Hematopoietic multipotent progenitor cell treated with erythropoietin and hydrocortisone succinate and interleukin-3 and kit ligand, for 6 days (in vitro differentiated cells): Measurements from ENCODE around the gene NPAS1.
"Not testable (repeated sequence)": the region's sequence is repeated elsewhere in the genome, so short reads cannot be mapped to it uniquely, and the experiment has no call there.

Source experiments
- DNase-seq: peaks from one replicate; pipeline ENCODE4 v3.0.0-alpha.2; 2015

NPAS1 gene

DNA sequence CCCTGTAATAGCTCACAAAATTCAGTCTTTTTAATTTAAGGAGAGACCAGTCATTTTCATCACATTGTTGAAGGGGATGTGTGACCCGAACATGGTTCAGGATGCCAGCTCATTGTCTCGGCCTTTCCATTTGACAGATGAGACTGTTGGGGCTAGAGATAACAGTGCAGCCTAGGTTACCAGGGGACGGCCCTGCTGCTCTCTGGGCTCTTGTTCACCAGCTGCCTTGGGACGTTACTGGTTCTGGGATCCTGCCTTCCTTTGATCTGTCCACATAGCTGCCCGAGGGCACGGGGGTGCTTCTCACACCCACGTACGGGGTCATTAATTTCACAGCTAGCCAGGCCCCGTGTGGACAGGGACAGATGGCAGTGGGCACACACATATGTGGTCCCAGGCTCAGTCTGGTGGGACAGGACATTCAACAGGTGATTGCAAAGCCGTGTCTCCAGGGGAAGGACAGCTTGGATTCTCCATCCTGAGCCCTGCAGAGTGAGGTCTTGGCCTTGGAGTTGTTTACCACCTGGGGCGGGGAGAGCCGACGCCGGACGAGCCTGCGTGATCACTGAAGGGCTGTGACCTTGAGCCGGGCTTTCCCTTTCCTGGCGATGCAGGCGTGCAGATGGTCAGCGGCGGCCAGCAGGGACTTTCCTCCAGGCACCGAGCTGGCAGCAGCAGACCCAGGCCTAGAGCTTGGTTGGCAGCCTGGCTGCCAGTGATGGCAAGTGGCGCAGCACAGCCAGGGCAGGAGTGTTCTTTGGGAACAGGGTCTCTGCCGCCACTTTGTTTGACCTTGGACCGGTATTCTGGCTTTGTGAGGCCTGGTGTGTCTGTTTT, 26.7 kb upstream of the NPAS1 start:
- no peak for DNase-seq

GRCh38 chr19:46993622-46994021, 26.0 kb upstream of the NPAS1 start:
- no peak for DNase-seq

- no peak for DNase-seq
Measured at GRCh38 chr19:46994141-46994686, 25.4 kb upstream of the NPAS1 start.

DNA sequence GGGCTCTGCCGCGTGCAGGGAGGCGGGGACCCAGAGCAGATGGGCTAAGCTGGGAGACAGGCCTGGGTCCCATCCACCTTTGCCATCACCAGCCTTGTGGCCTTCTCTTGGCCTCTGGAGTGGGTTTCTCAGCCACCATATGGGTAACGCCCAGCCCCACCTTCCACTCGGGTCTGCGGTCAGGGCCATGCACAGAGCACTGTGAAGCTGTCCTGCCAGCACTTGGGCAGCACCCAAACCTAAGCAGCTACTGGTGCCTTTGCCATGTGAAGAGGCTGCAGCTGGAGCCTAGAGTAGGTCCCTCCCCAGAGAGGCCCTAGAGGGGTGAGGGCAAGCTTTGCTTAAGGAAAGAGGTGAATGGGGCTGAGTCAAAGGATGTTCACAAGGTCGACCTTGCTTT, 24.1 kb upstream of the NPAS1 start:
- no peak for DNase-seq

DNA sequence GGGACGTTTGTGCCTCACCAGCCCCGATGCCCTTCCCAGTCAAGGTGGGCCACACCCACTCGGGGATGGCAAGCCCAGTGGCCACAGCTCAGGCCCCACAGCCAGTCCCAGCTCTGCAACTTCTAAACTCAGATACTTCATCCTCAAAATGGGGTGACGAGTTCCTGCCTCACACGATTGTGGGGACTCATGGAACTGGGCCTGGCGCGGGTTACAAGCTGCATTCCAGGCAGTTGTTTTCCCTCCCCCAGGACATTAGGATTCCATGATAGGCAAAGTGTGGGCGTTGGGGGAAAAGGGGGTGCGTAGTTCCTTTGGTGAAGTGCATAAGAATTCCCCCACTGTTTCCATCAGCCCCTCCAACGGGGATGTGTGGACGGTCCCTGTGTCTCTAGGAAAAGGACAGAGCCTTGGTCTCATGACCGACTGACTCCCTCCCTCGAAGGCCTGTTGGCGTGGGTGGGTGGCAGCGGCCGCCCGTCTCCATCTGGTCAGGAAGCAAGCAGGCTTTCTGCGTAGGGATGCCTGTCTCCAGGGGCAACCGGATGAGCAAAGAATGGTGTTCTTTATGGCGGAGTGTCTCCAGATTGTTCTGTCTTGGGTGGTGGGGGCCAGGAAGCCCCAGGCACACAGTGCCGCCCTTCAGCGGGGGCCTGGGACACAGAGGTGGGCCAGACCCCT, 21.1 kb upstream of the NPAS1 start:
- no peak for DNase-seq

DNA sequence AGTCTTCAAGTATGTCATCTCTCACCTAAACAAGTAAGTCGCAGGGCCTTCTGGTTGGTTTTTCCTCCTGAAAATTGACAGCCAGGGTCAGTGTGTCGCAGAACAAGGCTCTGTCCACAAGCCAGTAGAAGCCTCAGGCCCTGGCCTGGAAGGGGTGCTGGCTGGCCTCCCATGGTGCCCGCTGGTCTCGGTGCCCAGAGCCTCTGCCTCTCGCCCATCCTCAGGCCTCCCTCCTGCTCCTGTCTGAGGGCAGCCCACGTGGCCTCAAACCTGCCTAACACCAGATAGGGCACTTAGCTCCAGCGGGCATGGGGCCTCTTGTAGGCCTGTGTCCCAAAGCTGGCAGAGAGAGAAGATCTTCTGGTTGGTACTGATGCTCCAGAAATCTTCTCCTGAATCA, 20.3 kb upstream of the NPAS1 start:
- no peak for DNase-seq

DNA sequence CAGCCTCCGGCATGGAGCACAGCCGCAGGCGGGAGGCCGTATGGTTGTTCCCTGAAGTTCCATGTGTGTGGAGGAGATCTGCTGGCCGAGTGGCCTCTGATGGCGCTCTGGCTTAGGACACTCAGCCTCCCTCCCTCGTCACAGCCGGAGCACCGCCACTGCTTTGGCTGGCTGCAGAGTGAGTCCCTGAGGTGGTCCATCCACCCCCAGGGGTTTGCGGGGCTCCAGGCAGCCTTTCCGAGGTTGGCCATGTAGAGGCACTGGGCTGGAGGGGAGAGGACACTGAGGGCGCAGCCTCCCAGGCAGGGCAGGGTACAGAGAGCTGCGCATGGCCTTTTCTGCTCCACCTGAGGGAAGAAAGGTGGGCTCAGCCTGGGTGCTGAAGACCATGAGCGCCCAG, 19.8 kb upstream of the NPAS1 start:
- no peak for DNase-seq

GRCh38 chr19:47000373-47000772, 19.3 kb upstream of the NPAS1 start:
- no peak for DNase-seq

GRCh38 chr19:47001584-47001983, 18.1 kb upstream of the NPAS1 start:
- no peak for DNase-seq

DNA sequence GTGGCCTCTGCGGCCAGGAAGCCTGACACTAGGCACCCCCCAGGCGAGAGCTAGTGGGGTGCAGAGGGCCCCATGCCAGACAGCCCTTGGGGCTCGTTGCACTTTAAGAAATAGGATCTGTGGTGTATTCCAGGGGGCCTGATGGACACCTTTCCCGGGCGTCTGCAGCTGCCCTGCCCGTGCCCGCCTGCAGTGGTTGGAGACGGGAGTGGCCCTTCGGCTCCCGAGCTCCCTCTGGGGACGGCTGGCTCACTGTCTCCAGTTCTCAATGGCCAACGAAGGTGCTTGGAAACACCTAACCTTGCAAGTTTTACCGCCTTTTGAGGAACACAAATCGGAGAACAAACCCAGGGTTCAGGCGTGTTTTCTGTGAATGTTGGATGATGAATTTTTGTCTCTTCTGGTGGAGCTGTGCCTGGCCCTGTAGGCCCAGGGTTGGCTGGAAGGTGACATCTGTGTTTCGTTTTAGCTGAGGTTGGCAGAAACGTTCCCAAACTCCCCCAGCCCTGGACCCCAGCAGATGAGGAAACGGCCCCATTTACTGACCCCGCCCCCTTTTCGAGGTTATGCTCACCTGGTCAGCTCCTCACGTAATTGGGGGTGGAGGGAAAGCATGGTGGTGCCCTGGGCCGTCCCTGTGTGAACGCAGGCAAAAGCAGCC, 17.4 kb upstream of the NPAS1 start:
- DNase-seq = no peak

- no peak for DNase-seq
Measured at GRCh38 chr19:47002853-47003610, 16.6 kb upstream of the NPAS1 start.

DNA sequence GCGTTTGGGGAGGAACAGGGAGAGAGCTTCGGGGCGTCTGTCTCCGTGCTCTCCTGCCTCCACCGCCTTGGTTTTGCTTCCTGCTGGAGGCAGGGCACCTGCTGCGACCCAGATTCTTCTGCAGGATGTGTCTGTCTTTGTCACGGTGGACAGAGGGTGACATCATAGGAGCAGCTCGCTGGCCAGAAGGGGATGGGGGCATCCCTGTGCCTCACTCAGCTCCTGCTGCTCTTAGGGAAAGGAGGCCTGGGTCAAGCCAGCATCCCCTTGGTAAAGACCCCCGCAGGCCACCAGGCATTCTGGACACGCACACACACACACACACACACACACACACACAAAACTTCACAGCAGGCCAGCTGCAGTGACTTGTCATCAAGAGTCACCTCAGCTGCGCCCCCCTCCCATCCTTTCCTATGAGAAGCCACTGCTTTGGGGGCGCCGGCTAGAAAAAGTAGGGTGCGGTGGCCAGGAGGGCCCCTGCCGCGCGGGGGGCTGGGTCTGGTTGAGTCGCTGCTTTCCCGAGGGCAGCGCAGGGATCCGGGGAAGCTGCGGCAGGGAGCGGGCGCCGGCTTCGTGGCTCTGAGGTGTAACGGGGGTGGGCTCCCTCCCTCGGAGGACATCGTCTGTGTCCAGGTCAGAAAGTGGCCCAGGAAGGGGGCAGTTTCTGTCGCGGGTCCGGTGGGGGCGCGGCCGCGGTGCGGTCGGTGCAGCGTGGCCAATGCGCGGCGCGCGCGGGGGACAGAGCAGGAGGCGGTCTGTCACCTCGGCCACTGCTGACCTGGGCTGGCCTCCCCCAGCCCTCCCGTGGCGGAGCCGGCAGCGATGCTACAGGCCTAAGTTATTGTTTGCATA, 15.8 kb upstream of the NPAS1 start:
- DNase-seq = no peak

DNA sequence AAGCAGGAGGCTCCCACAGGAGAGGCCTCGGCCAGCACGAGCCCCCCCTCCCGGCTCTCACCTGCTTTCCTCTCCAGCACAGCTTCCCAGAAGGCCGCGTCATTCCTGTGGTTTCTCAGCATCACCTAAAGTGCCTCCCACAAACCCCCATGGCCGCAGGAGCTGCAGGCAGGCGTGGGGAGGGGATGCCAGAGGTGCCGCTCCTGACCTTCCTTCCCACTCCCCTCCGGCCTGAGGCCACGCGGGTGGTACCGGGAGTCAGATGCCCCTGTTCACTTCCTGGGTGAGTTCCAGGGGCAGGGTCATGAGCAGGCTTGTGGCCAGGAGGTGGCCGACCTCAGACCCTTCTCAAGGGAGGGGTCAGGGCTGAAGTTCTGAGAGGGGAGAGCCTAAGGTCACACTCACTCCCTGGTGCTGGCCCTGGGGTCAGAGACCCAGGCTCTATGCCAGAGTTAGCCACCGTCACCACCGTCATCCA, 14.4 kb upstream of the NPAS1 start:
- DNase-seq = no peak

DNA sequence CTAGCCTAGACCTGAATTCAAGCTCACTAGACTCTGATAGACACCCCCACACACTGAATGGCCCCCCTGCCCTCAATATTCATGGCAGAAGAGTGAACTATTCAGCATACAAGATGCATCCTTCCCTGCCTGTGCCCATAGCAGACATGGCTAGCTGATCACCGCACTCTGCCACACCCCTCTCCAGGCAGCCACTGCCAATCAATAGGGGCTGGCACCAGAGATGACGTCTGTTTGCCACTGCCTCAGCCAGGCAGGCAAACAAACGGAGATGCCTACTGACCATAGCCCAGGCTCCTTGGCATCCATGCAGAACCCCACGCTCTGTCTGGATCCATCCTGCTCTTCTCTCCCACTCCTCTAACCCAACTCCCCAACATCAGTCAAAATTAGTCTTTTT, 13.8 kb upstream of the NPAS1 start:
- DNase-seq = peak; percentile 56

DNA sequence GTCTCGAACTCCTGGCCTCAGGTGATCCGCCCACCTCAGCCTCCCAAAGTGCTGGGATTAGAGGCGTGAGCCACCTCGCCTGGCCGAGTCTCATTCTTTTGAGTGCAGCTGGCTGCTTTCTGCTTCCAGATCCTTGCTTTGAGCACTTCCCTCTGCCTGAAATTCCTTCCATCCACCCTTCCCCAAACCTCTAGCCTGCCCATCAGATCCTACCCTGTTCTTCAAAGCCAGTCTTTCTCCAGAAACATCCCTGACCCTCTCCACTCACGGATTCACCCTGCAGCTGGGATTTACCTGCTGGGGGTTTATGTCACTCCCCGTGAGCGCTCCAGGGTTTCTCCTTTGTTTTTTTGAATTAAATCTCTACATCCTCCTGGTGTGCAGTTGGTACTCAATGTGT, 13.1 kb upstream of the NPAS1 start:
- no peak for DNase-seq

DNA sequence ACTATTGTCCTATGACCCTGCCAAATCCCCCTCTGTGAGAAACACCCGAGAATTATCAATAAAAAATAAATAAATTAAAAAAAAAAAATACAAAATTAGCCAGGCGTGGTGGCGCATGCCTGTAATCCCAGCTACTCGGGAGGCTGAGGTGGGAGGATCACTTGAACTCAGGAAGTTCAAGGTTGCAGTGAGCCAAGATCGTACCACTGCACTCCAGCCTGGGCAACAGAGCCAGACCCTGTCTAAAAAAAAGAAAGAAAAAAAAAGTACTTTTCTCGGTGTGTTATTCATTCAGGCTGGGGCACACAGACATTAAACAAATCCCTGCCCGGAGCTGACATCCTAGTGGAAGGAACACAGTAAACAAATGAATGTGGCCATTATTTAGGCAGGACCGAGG, 9.1 kb upstream of the NPAS1 start:
- not testable (repeated sequence) for DNase-seq

- no peak for DNase-seq
Measured at GRCh38 chr19:47012617-47013016, 7.0 kb upstream of the NPAS1 start.

GRCh38 chr19:47013041-47013517, 6.6 kb upstream of the NPAS1 start:
- peak; percentile 68 for DNase-seq

- DNase-seq = no peak
Measured at GRCh38 chr19:47018923-47019322, 714 bp upstream of the NPAS1 start.

DNA sequence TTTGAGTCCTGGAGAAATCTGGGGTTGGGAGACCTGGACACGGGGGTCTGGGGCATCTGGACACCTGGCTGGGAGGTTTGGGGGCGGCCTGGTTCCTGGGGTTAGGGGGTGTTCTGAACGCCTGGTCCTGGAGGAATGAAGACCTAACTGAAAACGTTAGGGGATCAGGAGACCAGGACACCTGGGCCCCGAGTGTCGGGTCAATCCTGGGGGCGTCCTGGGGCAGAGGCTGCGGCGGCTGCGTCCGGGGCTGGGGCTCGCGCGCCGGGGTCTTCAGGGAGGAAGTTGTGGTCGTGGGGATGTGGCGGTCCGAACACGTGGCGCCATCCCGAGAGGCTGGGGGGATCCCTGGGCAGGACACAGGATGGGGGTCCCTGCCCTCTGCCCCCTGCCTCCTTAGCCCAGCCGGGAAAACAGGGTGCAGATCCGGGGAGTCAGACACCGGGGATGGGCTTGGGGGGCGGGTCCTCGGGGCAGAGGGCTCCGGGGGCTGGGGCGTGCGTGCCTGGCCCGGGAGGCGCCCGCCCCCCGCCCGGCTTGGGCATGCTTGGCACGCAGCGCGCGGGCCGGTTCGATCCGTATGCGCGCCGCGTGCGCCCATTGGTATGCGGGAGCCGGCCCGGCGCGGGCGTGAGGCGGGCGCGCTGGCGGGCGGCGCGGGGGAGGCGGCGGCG, 632 bp downstream of the NPAS1 start:
- DNase-seq = no peak

GRCh38 chr19:47020992-47021496, 1.4 kb downstream of the NPAS1 start:
- DNase-seq = peak; percentile 39
